ENCODE results near the gene SPAG16.

DNA sequence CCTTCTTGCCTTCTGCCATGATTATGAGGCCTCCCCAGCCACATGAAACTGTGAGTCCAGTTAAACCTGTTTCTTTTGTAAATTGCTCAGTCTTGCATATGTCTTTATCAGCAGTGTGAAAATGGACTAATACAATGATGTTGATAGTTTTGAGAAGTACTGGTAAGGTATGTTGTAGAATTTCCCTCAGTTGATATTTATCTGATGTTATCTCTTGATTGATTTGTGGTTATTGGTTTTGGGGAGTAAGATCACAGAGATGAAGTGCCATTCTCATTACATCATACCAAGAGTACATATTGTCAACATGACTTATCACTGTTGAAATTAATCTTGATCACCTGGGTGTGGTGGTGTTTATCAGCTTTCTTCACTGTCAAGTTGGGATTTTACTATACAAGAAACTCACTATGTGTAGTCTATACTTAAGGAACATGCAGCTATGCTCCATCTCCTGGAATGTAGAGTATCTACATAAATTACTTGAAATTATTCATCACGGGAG, 5.1 kb upstream of the SPAG16 start:
- no peak for TF ChIP-seq POLR2AphosphoS5 (IDR thresholded peaks at IDR 0.05; ENCODE audit: low read depth)
- TF ChIP-seq, protein P1, sequence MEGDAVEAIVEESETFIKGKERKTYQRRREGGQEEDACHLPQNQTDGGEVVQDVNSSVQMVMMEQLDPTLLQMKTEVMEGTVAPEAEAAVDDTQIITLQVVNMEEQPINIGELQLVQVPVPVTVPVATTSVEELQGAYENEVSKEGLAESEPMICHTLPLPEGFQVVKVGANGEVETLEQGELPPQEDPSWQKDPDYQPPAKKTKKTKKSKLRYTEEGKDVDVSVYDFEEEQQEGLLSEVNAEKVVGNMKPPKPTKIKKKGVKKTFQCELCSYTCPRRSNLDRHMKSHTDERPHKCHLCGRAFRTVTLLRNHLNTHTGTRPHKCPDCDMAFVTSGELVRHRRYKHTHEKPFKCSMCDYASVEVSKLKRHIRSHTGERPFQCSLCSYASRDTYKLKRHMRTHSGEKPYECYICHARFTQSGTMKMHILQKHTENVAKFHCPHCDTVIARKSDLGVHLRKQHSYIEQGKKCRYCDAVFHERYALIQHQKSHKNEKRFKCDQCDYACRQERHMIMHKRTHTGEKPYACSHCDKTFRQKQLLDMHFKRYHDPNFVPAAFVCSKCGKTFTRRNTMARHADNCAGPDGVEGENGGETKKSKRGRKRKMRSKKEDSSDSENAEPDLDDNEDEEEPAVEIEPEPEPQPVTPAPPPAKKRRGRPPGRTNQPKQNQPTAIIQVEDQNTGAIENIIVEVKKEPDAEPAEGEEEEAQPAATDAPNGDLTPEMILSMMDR (IDR thresholded peaks at IDR 0.05; ENCODE audit: insufficient read depth, low read length): no peak
- TF ChIP-seq, protein P2, sequence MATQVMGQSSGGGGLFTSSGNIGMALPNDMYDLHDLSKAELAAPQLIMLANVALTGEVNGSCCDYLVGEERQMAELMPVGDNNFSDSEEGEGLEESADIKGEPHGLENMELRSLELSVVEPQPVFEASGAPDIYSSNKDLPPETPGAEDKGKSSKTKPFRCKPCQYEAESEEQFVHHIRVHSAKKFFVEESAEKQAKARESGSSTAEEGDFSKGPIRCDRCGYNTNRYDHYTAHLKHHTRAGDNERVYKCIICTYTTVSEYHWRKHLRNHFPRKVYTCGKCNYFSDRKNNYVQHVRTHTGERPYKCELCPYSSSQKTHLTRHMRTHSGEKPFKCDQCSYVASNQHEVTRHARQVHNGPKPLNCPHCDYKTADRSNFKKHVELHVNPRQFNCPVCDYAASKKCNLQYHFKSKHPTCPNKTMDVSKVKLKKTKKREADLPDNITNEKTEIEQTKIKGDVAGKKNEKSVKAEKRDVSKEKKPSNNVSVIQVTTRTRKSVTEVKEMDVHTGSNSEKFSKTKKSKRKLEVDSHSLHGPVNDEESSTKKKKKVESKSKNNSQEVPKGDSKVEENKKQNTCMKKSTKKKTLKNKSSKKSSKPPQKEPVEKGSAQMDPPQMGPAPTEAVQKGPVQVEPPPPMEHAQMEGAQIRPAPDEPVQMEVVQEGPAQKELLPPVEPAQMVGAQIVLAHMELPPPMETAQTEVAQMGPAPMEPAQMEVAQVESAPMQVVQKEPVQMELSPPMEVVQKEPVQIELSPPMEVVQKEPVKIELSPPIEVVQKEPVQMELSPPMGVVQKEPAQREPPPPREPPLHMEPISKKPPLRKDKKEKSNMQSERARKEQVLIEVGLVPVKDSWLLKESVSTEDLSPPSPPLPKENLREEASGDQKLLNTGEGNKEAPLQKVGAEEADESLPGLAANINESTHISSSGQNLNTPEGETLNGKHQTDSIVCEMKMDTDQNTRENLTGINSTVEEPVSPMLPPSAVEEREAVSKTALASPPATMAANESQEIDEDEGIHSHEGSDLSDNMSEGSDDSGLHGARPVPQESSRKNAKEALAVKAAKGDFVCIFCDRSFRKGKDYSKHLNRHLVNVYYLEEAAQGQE (IDR thresholded peaks at IDR 0.05; ENCODE audit: insufficient replicate concordance, low read depth): no peak

Data from HL-60 (cell line).